ENCODE measurements around the gene APC2.
A peak's percentile ranks its signal among the peaks of the same experiment; 100 is the strongest.
"Not testable (repeated sequence)": the region's sequence is repeated elsewhere in the genome, so short reads cannot be mapped to it uniquely, and the experiment has no call there.

The APC2 gene

GRCh38 chr19:1474011-1474764 is 24.3 kb downstream of the APC2 start:
- Histone ChIP-seq H3K4me3 (ENCODE audit: extremely low read depth, insufficient read depth, low read length, poor library complexity, severe bottlenecking) (no peak overlapping the region), H3K9me3 (ENCODE audit: control insufficient read depth, low read length) (no peaks in the 10 kb centered on the region), H3K4me1 (ENCODE audit: control insufficient read depth, insufficient read depth, low read length, poor library complexity, severe bottlenecking) (peaks cover 10% of the 10 kb centered on the region), H3K27ac (ENCODE audit: low read depth, low read length, severe bottlenecking) (no peak overlapping the region), H3K36me3 (ENCODE audit: control insufficient read depth, insufficient read depth, low read length) (peaks cover 24% of the 10 kb centered on the region)
- 86 to 88% methylated on average over 30 to 31 of the region's 31 CpGs for WGBS, 2 experiments (ENCODE audit: insufficient coverage in 2 of 2)

GRCh38 chr19:1474765-1475351 is 24.9 kb downstream of the APC2 start:
- peaks cover 24% of the 10 kb centered on the region for H3K36me3 ChIP-seq (ENCODE audit: control insufficient read depth, insufficient read depth, low read length)
- no peaks in the 10 kb centered on the region for H3K9me3 ChIP-seq (ENCODE audit: control insufficient read depth, low read length)
- H3K27ac ChIP-seq (ENCODE audit: low read depth, low read length, severe bottlenecking): no peak overlapping the region
- WGBS, 2 experiments (ENCODE audit: insufficient coverage in 2 of 2): 92 to 94% methylated on average over 24 to 26 of the region's 26 CpGs
- no peak overlapping the region for H3K4me3 ChIP-seq (ENCODE audit: extremely low read depth, insufficient read depth, low read length, poor library complexity, severe bottlenecking)
- H3K4me1 ChIP-seq (ENCODE audit: control insufficient read depth, insufficient read depth, low read length, poor library complexity, severe bottlenecking): peaks cover 10% of the 10 kb centered on the region

GRCh38 chr19:1475751-1476437 is 26.0 kb downstream of the APC2 start:
- H3K27ac ChIP-seq (ENCODE audit: low read depth, low read length, severe bottlenecking): no peak overlapping the region
- no peaks in the 10 kb centered on the region for H3K9me3 ChIP-seq (ENCODE audit: control insufficient read depth, low read length)
- 93 to 94% methylated on average over 28 to 31 of the region's 31 CpGs for WGBS, 2 experiments (ENCODE audit: insufficient coverage in 2 of 2)
- peaks cover 24% of the 10 kb centered on the region for H3K36me3 ChIP-seq (ENCODE audit: control insufficient read depth, insufficient read depth, low read length)
- H3K4me1 ChIP-seq (ENCODE audit: control insufficient read depth, insufficient read depth, low read length, poor library complexity, severe bottlenecking): peaks cover 6% of the 10 kb centered on the region
- H3K4me3 ChIP-seq (ENCODE audit: extremely low read depth, insufficient read depth, low read length, poor library complexity, severe bottlenecking): no peak overlapping the region

GRCh38 chr19:1477056-1477455 is 27.1 kb downstream of the APC2 start:
- H3K4me3 ChIP-seq (ENCODE audit: extremely low read depth, insufficient read depth, low read length, poor library complexity, severe bottlenecking); H3K9me3 ChIP-seq (ENCODE audit: control insufficient read depth, low read length); H3K27ac ChIP-seq (ENCODE audit: low read depth, low read length, severe bottlenecking); H3K4me1 ChIP-seq (ENCODE audit: control insufficient read depth, insufficient read depth, low read length, poor library complexity, severe bottlenecking): not testable (repeated sequence)
- 89 to 92% methylated on average over 6 of the region's 9 CpGs for WGBS, 2 experiments (ENCODE audit: insufficient coverage in 2 of 2)
- H3K36me3 ChIP-seq (ENCODE audit: control insufficient read depth, insufficient read depth, low read length): peaks cover 24% of the 10 kb centered on the region

GRCh38 chr19:1478934-1479707 is 29.2 kb downstream of the APC2 start, which contains the start of gene C19orf25:
Gene C19orf25 (minus strand): TSS chr19:1479215. CDS start chr19:1478903, 312 bp downstream.
- Histone ChIP-seq H3K4me1 (ENCODE audit: control insufficient read depth, insufficient read depth, low read length, poor library complexity, severe bottlenecking) (no peaks in the 10 kb centered on the region), H3K36me3 (ENCODE audit: control insufficient read depth, insufficient read depth, low read length) (peaks cover 24% of the 10 kb centered on the region), H3K9me3 (ENCODE audit: control insufficient read depth, low read length) (no peaks in the 10 kb centered on the region), H3K27ac (ENCODE audit: low read depth, low read length, severe bottlenecking) (peak within 1 kb of the TSS; percentile 72), H3K4me3 (ENCODE audit: extremely low read depth, insufficient read depth, low read length, poor library complexity, severe bottlenecking) (peak within 1 kb of the TSS; percentile 81)
- WGBS, 2 experiments (ENCODE audit: insufficient coverage in 2 of 2): 2 to 3% methylated on average over 61 to 64 of the region's 71 CpGs

- Histone ChIP-seq H3K4me1 (ENCODE audit: control insufficient read depth, insufficient read depth, low read length, poor library complexity, severe bottlenecking) (no peaks in the 10 kb centered on the region), H3K36me3 (ENCODE audit: control insufficient read depth, insufficient read depth, low read length) (peaks cover 9% of the 10 kb centered on the region), H3K9me3 (ENCODE audit: control insufficient read depth, low read length) (no peaks in the 10 kb centered on the region), H3K27ac (ENCODE audit: low read depth, low read length, severe bottlenecking) (no peak overlapping the region), H3K4me3 (ENCODE audit: extremely low read depth, insufficient read depth, low read length, poor library complexity, severe bottlenecking) (no peak overlapping the region)
- 88 to 92% methylated on average over 20 to 21 of the region's 26 CpGs for WGBS, 2 experiments (ENCODE audit: insufficient coverage in 2 of 2)
These were observed 31.4 kb downstream of the APC2 start for GRCh38 chr19:1481224-1481892.

- Histone ChIP-seq H3K27ac (ENCODE audit: low read depth, low read length, severe bottlenecking) (no peak overlapping the region), H3K4me3 (ENCODE audit: extremely low read depth, insufficient read depth, low read length, poor library complexity, severe bottlenecking) (no peak overlapping the region), H3K4me1 (ENCODE audit: control insufficient read depth, insufficient read depth, low read length, poor library complexity, severe bottlenecking) (no peaks in the 10 kb centered on the region), H3K36me3 (ENCODE audit: control insufficient read depth, insufficient read depth, low read length) (peaks cover 6% of the 10 kb centered on the region), H3K9me3 (ENCODE audit: control insufficient read depth, low read length) (no peaks in the 10 kb centered on the region)
- 91 to 95% methylated on average over 36 of the region's 36 CpGs for WGBS, 2 experiments (ENCODE audit: insufficient coverage in 2 of 2)
These were observed 32.0 kb downstream of the APC2 start for GRCh38 chr19:1481893-1482360.

GRCh38 chr19:1482361-1483130 is 32.6 kb downstream of the APC2 start:
- 89 to 91% methylated on average over 28 to 36 of the region's 37 CpGs for WGBS, 2 experiments (ENCODE audit: insufficient coverage in 2 of 2)
- Histone ChIP-seq H3K4me3 (ENCODE audit: extremely low read depth, insufficient read depth, low read length, poor library complexity, severe bottlenecking) (no peak overlapping the region), H3K4me1 (ENCODE audit: control insufficient read depth, insufficient read depth, low read length, poor library complexity, severe bottlenecking) (no peaks in the 10 kb centered on the region), H3K9me3 (ENCODE audit: control insufficient read depth, low read length) (no peaks in the 10 kb centered on the region), H3K36me3 (ENCODE audit: control insufficient read depth, insufficient read depth, low read length) (peaks cover under 1% of the 10 kb centered on the region), H3K27ac (ENCODE audit: low read depth, low read length, severe bottlenecking) (no peak overlapping the region)

- Histone ChIP-seq H3K36me3 (ENCODE audit: control insufficient read depth, insufficient read depth, low read length) (no peaks in the 10 kb centered on the region), H3K9me3 (ENCODE audit: control insufficient read depth, low read length) (no peaks in the 10 kb centered on the region), H3K4me1 (ENCODE audit: control insufficient read depth, insufficient read depth, low read length, poor library complexity, severe bottlenecking) (no peaks in the 10 kb centered on the region), H3K4me3 (ENCODE audit: extremely low read depth, insufficient read depth, low read length, poor library complexity, severe bottlenecking) (no peak overlapping the region), H3K27ac (ENCODE audit: low read depth, low read length, severe bottlenecking) (no peak overlapping the region)
- WGBS, 2 experiments (ENCODE audit: insufficient coverage in 2 of 2): 94 to 96% methylated on average over 68 to 77 of the region's 77 CpGs
These were observed 33.4 kb downstream of the APC2 start for GRCh38 chr19:1483131-1483978.

Data from mesodermal cell (in vitro differentiated cells).